DMS 273 (cell line): ENCODE results near the gene SAPCD2.
"Not testable (repeated sequence)": the region's sequence is repeated elsewhere in the genome, so short reads cannot be mapped to it uniquely, and the experiment has no call there.

Experiments used
- DNase-seq: peaks from one replicate; lab custom pipeline; 2025; ENCODE audit not compliant: unreplicated experiment; lab: John Stamatoyannopoulos, UW

The SAPCD2 gene

GRCh38 chr9:137070201-137070905, at the start of gene SAPCD2:
TSS of gene SAPCD2 (minus strand) at chr9:137070557. CDS start at chr9:137070460, 97 bp downstream.
- peak; percentile 95 for DNase-seq

GRCh38 chr9:137118092-137118603, 47.8 kb upstream of the SAPCD2 start:
- DNase-seq, result not testable (repeated sequence)

- DNase-seq, result no peak
These were observed 46.9 kb upstream of the SAPCD2 start for GRCh38 chr9:137117269-137117731.

- no peak for DNase-seq
These were observed 46.4 kb upstream of the SAPCD2 start for GRCh38 chr9:137116728-137117127.

GRCh38 chr9:137116027-137116507, 45.7 kb upstream of the SAPCD2 start:
- DNase-seq, result no peak

- DNase-seq, result no peak
These were observed 45.2 kb upstream of the SAPCD2 start for GRCh38 chr9:137115394-137116026.

GRCh38 chr9:137114613-137115393, 44.4 kb upstream of the SAPCD2 start, which contains the start of gene DPP7:
TSS of gene DPP7 (minus strand) at chr9:137114733. CDS start at chr9:137114713, 20 bp downstream.
- peak; percentile 76 for DNase-seq

- no peak for DNase-seq
These were observed 43.9 kb upstream of the SAPCD2 start for GRCh38 chr9:137114220-137114612.

- DNase-seq, result no peak
These were observed 43.2 kb upstream of the SAPCD2 start for GRCh38 chr9:137113385-137114159.

GRCh38 chr9:137112564-137113384, 42.4 kb upstream of the SAPCD2 start:
- no peak for DNase-seq

GRCh38 chr9:137111788-137112563, 41.6 kb upstream of the SAPCD2 start:
- no peak for DNase-seq

- DNase-seq, result no peak
These were observed 40.8 kb upstream of the SAPCD2 start for GRCh38 chr9:137110911-137111787.

GRCh38 chr9:137110147-137110910, 40.0 kb upstream of the SAPCD2 start:
- no peak for DNase-seq

- DNase-seq, result no peak
These were observed 39.1 kb upstream of the SAPCD2 start for GRCh38 chr9:137109250-137110146.

GRCh38 chr9:137108608-137109249, 38.4 kb upstream of the SAPCD2 start:
- DNase-seq, result no peak

- no peak for DNase-seq
These were observed 37.6 kb upstream of the SAPCD2 start for GRCh38 chr9:137107982-137108381.
